Stimulated activated effector memory CD8-positive, alpha-beta T cell treated with anti-CD3 and anti-CD28 coated beads, Interleukin-12 subunit alpha, Interleukin-12 subunit beta, amount 100 ng/mL, for 72 hours (primary cell): ENCODE measurements around the gene CHD5.
"Not testable (repeated sequence)": the region's sequence is repeated elsewhere in the genome, so short reads cannot be mapped to it uniquely, and the experiment has no call there.

ENCODE experiments used
- ATAC-seq: fragments of 150-1000 bp; cut with Tn5 transposase; 2 replicates; pipeline ENCODE4 v1.10.0; 2021
- DNase-seq, 2 donors: peaks; one replicate each; pipeline ENCODE4 v3.0.0; 2021 to 2022; ENCODE audit warnings: low spot score in 2 of 2
- H3K27ac Mint-ChIP-seq: one replicate; pipeline ENCODE4 v1.8.0; 2022; ENCODE audit warnings: mild to moderate bottlenecking, mixed read lengths
- H3K36me3 Mint-ChIP-seq: one replicate; pipeline ENCODE4 v1.8.0; 2022; ENCODE audit warnings: mild to moderate bottlenecking, mixed read lengths
- H3K4me1 Mint-ChIP-seq: one replicate; pipeline ENCODE4 v1.8.0; 2022; ENCODE audit warnings: mixed read lengths
- H3K4me3 Mint-ChIP-seq: one replicate; pipeline ENCODE4 v1.8.0; 2022; ENCODE audit warnings: mild to moderate bottlenecking, mixed read lengths
- H3K9me3 Mint-ChIP-seq: one replicate; pipeline ENCODE4 v1.8.0; 2022; ENCODE audit warnings: mixed read lengths

CHD5 gene

GRCh38 chr1:6180268-6180706 is at the start of gene CHD5:
TSS of gene CHD5 (minus strand) at chr1:6180321. CDS start at chr1:6180023, 298 bp downstream.
- peak within 1 kb of the TSS; percentile 58 for H3K4me3 Mint-ChIP-seq
- DNase-seq = no peak
- peaks cover 21% of the 10 kb centered on the region for H3K36me3 Mint-ChIP-seq
- H3K9me3 Mint-ChIP-seq = no peaks in the 10 kb centered on the region
- peak; percentile 12 for ATAC-seq
- H3K4me1 Mint-ChIP-seq = peaks cover 22% of the 10 kb centered on the region
- no peak within 1 kb of the TSS for H3K27ac Mint-ChIP-seq

- ATAC-seq (no peak), DNase-seq (no peak)
- Mint-ChIP-seq H3K27ac (no peak overlapping the region), H3K36me3 (peaks cover 98% of the 10 kb centered on the region), H3K9me3 (no peaks in the 10 kb centered on the region), H3K4me1 (peaks cover 6% of the 10 kb centered on the region), H3K4me3 (no peak overlapping the region)
These were observed 45.5 kb upstream of the CHD5 start for GRCh38 chr1:6225651-6226050.

- ATAC-seq = no peak
- Mint-ChIP-seq H3K36me3 (peaks cover 93% of the 10 kb centered on the region), H3K27ac (no peak overlapping the region), H3K4me1 (peaks cover 6% of the 10 kb centered on the region), H3K9me3 (no peaks in the 10 kb centered on the region), H3K4me3 (no peak overlapping the region)
- DNase-seq = no peak
These were observed 44.6 kb upstream of the CHD5 start for GRCh38 chr1:6224718-6225117.

- Mint-ChIP-seq H3K27ac (peak overlapping the region; percentile 10), H3K4me3 (no peak overlapping the region), H3K36me3 (peaks cover 82% of the 10 kb centered on the region), H3K9me3 (no peaks in the 10 kb centered on the region), H3K4me1 (peaks cover 6% of the 10 kb centered on the region)
- DNase-seq (no peak), ATAC-seq (no peak)
These were observed 43.5 kb upstream of the CHD5 start for GRCh38 chr1:6223617-6224016.

GRCh38 chr1:6222636-6223035 is 42.5 kb upstream of the CHD5 start:
- Mint-ChIP-seq H3K4me1 (peaks cover 6% of the 10 kb centered on the region), H3K9me3 (no peaks in the 10 kb centered on the region), H3K4me3 (no peak overlapping the region), H3K36me3 (peaks cover 73% of the 10 kb centered on the region), H3K27ac (no peak overlapping the region)
- no peak for ATAC-seq
- no peak for DNase-seq

- Mint-ChIP-seq H3K36me3 (peaks cover 59% of the 10 kb centered on the region), H3K4me3 (no peak overlapping the region), H3K27ac (no peak overlapping the region), H3K9me3 (no peaks in the 10 kb centered on the region), H3K4me1 (peaks cover 6% of the 10 kb centered on the region)
- DNase-seq (no peak), ATAC-seq (no peak)
These were observed 41.2 kb upstream of the CHD5 start for GRCh38 chr1:6221210-6221784.

- Mint-ChIP-seq H3K9me3 (no peaks in the 10 kb centered on the region), H3K36me3 (peaks cover 49% of the 10 kb centered on the region), H3K4me3 (no peak overlapping the region), H3K27ac (no peak overlapping the region), H3K4me1 (no peaks in the 10 kb centered on the region)
- DNase-seq (no peak), ATAC-seq (no peak)
These were observed 40.1 kb upstream of the CHD5 start for GRCh38 chr1:6220236-6220635.

GRCh38 chr1:6219641-6220040 is 39.5 kb upstream of the CHD5 start:
- peaks cover 43% of the 10 kb centered on the region for H3K36me3 Mint-ChIP-seq
- not testable (repeated sequence) for H3K27ac Mint-ChIP-seq, DNase-seq, H3K4me1 Mint-ChIP-seq, H3K4me3 Mint-ChIP-seq, H3K9me3 Mint-ChIP-seq, ATAC-seq

- no peak for DNase-seq
- no peak overlapping the region for H3K4me3 Mint-ChIP-seq
- no peak overlapping the region for H3K27ac Mint-ChIP-seq
- peaks cover 32% of the 10 kb centered on the region for H3K36me3 Mint-ChIP-seq
- no peaks in the 10 kb centered on the region for H3K4me1 Mint-ChIP-seq
- no peak for ATAC-seq
- no peaks in the 10 kb centered on the region for H3K9me3 Mint-ChIP-seq
These were observed 38.4 kb upstream of the CHD5 start for GRCh38 chr1:6218375-6219164.

- no peaks in the 10 kb centered on the region for H3K9me3 Mint-ChIP-seq
- H3K4me3 Mint-ChIP-seq = no peak overlapping the region
- ATAC-seq = no peak
- H3K27ac Mint-ChIP-seq = no peak overlapping the region
- DNase-seq = no peak
- peaks cover 6% of the 10 kb centered on the region for H3K36me3 Mint-ChIP-seq
- H3K4me1 Mint-ChIP-seq = peaks cover 6% of the 10 kb centered on the region
These were observed 32.3 kb upstream of the CHD5 start for GRCh38 chr1:6212193-6212959.

GRCh38 chr1:6211731-6212130 is 31.6 kb upstream of the CHD5 start:
- no peak for DNase-seq
- Mint-ChIP-seq H3K9me3 (no peaks in the 10 kb centered on the region), H3K27ac (no peak overlapping the region), H3K4me1 (peaks cover 9% of the 10 kb centered on the region), H3K36me3 (peaks cover 6% of the 10 kb centered on the region), H3K4me3 (no peak overlapping the region)
- no peak for ATAC-seq

- Mint-ChIP-seq H3K9me3 (no peaks in the 10 kb centered on the region), H3K4me1 (peaks cover 10% of the 10 kb centered on the region), H3K4me3 (no peak overlapping the region), H3K27ac (no peak overlapping the region), H3K36me3 (peaks cover 6% of the 10 kb centered on the region)
- DNase-seq = no peak
- ATAC-seq = no peak
These were observed 30.7 kb upstream of the CHD5 start for GRCh38 chr1:6210591-6211355.

- no peak for DNase-seq
- Mint-ChIP-seq H3K9me3 (no peaks in the 10 kb centered on the region), H3K4me1 (peaks cover 10% of the 10 kb centered on the region), H3K4me3 (peak overlapping the region; percentile 37), H3K36me3 (peaks cover 6% of the 10 kb centered on the region), H3K27ac (peak overlapping the region; percentile 23)
- ATAC-seq = no peak
These were observed 29.8 kb upstream of the CHD5 start for GRCh38 chr1:6209661-6210580.
